ENCODE data around the gene RIMS4.

Gene RIMS4

DNA sequence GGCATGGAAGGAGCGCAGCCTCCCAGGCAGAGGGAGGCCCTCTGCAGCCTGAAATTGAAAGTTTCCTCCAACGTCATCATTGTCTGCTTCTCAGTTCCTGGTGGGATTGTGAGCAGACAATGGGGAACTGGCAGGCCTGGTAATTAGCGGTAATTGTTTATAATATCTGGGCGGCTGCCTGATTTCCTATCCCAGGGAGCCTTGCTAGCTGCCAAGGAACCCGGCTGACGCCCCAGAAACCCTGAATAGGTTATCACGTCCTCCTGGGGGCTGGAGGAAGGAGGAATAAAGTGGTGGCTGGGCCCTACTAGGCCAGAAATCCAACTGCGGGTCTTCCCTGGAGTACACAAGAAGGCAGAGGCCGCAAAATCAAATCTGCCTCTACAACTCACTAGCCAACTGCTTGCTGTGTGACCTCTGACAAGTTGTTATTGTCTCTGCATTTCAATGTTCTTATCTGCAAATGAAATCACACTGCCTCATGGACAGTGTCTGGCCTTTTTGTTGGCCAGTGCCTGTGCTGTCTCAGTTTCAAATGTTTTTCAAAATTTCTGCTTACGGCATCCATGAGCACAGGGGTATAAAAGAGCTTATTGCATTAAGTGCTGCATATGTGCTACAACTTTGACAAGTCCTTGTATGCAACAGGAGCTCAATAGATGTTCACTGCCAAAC is 47.7 kb downstream of the RIMS4 start:
- no peak for DNase-seq (ENCODE audit: low spot score)

DNA sequence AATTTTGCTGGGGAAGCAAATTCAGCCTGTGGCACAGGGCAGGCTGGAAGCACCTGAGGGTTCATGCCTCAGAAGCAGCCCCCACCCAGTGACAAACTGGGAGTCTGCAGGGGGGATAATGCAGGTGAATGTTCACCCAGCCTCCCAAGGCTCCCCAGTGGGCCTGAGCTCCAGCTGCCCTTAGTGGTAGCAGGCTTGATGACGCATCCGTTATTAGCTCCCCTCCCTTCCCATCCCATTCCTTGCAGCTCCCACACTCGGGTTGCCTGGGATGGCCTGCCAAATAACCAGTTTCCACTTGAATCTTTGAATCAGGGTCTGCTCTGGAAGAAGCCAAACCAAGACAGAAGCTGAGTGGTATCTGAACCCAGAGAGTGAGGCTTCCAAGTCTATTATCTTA is 48.9 kb downstream of the RIMS4 start:
- DNase-seq (ENCODE audit: low spot score), result no peak

DNA sequence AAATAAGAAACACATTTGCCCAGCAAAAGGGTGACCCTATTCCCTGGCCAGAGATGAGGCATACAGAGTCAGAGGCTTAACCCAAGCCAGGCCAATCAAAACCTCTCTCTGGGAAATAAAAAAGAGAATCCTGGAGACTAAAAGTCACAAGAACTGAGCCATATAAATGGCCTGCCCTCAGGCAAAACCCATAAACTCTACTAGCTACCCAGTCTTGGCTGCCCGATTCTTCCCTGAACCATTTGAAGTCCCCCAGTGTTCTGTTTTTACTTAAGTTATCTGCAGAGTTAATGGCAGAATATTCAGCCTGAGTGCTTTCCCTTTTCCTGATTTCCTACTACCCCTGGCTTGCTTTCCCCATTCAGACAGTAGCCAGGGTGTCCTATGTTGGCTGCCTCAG is 50.8 kb downstream of the RIMS4 start:
- DNase-seq (ENCODE audit: low spot score), result no peak

DNA sequence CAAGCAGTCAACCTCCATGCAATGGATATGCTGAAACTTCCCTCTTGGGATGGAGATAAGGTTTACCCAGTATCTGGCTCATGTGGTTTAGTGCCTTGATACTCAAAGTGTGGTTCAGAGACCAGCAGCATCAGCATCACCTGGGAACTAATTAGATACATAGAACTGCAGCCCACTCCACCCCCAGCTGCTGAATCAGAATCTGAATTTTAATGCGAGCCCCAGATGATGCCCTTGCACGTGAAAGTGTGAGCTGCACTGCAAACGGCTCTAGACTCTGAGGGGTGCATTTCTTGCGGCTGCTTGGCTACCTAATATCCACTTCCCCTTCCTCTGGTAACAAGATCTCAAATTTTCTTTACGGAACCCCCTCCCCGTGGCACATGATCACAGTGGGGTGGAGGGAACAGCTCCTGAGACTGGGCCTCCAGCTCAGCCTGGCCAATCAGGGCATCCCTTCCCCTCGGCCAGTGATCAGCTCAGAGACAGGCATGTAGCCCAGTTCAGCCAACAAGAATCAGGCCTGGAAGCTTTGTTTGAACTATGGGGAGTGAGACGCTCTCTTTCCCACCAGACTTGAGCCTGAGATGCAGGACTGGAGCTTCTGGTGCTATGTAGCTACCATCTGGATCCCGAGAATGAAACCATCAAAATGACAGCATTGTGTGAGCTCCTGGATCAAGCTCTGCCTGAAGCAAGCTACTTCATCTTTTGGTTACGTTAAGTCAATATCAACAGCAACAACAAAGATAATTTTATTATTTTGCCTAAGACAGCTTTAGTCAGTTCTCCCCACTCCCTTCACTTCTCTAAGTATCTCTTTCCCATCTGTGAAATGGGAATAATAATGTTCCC is 51.9 kb downstream of the RIMS4 start:
- no peak for DNase-seq (ENCODE audit: low spot score)

DNA sequence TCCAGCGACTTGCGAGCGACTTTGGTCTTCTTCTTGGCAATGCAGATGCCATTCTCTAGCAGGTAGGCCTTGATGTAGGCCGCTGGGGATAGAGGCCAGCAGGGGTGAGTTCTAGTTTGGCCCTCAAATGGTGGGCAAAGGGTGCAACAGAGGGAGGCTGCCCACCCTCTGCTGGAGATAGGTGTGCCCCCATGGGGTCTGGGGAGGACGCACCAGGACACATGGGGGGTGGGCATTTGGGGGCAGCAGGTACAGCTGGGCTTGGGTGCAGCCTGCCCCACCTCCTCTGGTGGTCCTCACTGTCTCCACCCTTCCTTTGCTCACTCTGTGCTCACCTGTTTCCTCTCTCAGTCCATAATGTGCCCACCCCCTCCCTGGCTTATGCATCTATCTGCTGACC is 53.4 kb downstream of the RIMS4 start:
- no peak for DNase-seq (ENCODE audit: low spot score)

DNA sequence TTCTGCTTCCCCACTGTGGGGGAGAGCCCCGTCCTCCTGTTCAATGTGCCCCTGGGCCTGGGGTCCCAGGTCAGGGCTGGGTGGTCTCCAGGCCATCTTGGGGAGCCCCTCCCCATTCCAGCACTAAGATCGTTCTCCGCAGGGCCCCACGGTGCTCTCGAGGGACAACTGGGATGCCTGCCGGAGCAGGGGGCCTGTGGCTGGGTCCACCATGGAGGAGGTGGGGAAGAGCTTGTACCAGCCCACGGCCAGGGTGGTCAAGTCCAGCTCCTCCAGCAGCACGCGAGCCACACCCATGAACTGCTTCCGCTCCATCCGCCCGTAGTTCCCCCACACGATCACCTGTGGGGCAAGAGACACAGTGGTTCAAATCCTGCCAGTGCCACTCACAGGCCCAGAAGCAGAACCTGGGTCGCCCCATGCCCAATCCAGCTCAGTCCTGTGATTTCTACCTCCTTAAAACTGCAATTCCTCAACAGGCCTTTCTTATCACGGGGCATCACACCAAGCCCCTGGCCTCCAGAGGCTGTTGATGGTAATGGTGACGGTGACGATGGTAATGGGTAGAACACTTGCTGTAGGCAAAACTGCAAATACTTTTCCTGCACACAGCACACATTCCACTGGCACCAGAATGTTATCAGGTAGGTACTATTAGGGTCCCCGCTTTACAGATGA is 54.2 kb downstream of the RIMS4 start:
- no peak for DNase-seq (ENCODE audit: low spot score)

DNA sequence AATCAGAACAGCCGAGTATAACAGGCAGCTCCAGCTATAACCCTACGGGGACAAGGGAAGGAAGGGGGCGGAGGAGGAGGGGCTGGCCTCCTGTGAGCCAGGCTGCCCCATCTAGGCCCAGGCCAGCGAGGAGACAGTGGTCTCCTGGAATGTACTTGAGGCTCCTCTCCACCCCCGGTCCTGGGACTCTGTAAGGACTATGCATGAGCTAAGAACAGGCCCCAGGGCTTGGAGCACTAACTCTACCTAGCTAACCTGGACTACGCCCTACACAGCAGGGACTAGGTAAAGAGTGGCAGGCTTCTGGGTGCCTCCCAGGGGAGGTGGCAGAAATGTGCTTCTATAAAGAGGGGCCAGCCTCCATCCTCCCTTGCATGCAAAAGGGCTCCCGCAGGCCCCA is 55.8 kb downstream of the RIMS4 start:
- DNase-seq (ENCODE audit: low spot score), result no peak

DNA sequence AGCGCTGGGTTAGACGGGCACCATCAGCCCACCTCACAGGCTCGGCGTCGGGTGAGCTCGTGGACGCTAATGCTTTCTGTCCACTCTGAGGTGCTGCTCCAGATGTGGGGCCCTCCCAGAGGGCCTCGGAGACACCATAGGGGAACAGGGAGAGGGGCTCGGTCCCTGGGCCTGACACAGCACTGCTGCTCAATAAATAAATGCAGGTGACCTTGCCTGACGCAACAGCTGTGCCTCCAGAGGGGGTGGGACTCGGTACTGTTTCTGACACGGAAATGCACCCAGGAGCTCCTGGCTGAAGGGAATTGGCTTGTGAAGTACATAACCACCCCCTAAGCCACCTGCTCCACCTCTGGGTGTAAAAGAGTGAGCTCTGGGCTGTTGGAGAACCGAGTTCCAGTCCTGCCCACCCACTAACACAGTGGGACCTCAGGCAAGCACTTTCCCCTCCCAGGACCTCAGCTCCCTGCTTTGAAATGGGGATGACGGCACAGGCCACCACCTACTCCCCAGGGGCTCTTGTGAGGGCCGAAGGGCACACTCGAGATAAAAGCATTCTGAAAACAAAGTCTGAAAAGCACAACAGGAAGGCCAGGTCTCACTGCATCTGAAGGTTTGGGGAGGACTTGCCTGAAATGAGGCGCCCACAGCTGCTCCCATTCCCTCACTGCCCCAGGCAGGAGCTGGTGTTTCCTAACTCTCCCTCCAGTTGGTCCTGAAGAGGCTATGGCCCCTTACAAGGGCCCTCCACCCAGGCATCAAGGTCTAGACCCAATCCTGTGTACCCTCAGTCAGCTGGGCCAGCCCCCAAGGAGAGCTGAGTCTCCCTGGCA is 58.0 kb downstream of the RIMS4 start:
- DNase-seq (ENCODE audit: low spot score), result no peak

DNA sequence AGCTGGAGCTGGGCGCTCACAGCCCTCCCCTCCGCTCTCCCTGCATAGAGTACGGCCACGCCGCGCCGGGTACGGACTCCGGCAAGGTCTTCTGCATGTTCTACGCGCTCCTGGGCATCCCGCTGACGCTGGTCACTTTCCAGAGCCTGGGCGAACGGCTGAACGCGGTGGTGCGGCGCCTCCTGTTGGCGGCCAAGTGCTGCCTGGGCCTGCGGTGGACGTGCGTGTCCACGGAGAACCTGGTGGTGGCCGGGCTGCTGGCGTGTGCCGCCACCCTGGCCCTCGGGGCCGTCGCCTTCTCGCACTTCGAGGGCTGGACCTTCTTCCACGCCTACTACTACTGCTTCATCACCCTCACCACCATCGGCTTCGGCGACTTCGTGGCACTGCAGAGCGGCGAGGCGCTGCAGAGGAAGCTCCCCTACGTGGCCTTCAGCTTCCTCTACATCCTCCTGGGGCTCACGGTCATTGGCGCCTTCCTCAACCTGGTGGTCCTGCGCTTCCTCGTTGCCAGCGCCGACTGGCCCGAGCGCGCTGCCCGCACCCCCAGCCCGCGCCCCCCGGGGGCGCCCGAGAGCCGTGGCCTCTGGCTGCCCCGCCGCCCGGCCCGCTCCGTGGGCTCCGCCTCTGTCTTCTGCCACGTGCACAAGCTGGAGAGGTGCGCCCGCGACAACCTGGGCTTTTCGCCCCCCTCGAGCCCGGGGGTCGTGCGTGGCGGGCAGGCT is 60.1 kb downstream of the RIMS4 start:
- DNase-seq (ENCODE audit: low spot score), result no peak

DNA sequence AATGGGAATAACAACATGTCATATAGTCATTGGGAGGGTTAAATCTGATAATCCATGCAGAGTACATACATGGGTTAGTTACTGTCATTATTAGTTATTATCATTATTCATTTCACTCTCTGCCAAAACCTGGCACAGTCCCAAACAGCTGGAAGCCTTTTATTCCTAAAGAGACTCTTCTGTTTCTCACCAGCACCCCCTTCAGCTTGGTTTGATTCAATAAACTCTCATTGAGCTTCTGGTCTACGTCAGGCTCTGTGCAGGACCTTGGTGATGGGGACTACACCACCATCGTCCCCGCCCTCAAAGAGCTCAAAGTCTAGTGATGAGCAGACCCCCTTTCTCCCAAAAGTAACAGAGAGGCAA is 62.4 kb downstream of the RIMS4 start:
- no peak for DNase-seq (ENCODE audit: low spot score)

DNA sequence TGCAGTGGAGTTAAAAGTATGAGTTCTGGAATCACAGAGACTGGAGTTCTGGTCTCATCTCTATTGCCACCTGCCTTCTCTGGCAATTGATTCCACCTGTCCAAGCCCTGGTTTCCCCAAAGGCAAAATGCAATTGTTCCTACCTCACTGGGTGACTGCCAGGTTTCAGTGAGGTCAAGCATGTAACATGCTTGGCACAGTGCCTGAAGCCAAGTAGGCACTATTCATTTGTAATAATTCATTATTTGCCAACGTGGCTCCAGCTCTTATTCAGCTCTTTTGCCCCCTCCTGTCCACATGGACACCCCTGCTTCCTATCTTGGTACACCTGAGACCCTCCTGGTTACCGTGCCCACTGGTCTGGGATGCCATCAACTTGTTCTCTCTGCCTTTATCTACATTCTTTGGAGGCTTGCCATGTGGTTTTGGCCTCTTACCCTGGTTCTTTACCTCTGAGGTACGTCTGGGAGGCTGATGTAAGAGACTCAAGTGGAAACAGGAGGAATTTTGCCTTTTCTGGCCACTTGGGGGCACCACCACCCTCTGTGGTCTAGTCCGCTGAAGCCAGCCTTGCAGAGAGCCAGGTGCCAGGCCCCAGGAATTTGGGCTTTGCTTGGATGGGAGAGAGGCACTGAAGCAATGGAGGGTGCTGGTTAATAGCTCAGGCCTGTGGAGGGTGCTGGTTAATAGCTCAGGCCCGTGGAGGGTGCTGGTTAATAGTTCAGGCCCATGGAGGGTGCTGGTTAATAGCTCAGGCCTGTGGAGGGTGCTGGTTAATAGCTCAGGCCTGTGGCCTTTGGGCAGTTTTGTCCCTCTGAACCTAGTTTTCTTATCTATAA is 63.0 kb downstream of the RIMS4 start:
- DNase-seq (ENCODE audit: low spot score), result peak; percentile 80

DNA sequence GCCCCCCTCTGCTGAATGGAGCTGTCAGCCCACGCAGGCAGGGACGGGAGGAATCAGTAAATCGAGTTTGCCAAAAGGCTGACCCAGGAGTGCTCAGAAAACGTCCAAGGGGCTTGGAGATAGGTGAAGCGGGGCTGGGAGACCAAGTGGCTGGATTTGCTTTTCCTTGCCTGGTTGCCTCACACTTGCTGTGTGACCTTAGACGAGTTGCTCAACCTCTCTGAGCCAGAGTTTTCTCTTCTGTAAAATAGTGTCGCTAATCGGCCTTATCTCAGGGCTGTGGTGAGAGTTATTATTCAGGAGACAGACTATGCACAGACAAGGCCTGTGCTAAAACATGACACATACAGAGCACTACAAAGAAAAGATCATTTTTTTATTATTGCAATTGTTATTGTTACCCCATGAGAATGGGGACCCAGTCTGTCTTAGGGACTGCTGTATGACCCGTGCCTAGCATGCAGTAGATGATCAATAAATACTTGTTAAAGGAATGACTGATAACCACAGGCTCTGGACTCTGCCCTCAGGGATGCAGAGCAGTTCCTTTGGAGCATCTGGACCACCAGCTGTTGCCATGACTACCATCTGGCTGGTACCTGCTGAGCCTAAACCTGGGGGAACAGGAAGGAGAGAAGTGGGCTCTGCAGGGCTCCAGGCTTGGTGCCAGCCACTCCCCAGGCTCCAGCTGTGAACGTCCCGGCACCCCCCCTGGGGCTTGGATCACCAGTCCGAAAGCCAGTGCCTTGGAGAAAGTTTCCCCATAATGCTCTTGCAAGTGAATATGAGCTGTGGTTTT is 63.8 kb downstream of the RIMS4 start:
- no peak for DNase-seq (ENCODE audit: low spot score)

DNA sequence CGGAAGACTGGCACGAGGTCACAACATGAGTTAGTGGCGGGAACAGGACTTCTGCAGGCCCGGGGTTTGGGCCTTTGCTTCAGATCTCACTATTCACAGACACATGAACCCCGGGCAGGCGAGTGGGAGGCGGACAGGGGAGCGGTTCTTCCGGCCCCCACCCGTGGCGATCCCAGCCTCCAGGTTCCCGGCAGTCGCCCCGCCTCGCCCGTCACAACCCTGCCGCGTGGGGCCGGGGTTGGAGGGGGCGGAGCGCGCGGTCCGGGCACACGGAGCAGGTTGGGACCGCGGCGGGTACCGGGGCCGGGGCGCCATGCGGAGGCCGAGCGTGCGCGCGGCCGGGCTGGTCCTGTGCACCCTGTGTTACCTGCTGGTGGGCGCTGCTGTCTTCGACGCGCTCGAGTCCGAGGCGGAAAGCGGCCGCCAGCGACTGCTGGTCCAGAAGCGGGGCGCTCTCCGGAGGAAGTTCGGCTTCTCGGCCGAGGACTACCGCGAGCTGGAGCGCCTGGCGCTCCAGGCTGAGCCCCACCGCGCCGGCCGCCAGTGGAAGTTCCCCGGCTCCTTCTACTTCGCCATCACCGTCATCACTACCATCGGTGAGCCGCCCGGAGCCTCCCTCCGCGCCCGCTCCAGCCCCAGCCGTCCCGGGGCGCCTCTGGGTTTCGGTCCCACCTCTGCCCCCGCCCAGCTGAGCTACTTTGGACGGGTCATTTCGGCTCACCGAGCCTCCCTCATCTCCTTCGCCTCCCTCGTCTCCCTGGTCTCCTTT is 64.6 kb downstream of the RIMS4 start, which contains the start of gene KCNK15:
Gene KCNK15 (plus strand): TSS at position 268 of the 769 bp plus-strand sequence. CDS start 46 bp downstream, at position 314.
- DNase-seq (ENCODE audit: low spot score), result no peak

DNA sequence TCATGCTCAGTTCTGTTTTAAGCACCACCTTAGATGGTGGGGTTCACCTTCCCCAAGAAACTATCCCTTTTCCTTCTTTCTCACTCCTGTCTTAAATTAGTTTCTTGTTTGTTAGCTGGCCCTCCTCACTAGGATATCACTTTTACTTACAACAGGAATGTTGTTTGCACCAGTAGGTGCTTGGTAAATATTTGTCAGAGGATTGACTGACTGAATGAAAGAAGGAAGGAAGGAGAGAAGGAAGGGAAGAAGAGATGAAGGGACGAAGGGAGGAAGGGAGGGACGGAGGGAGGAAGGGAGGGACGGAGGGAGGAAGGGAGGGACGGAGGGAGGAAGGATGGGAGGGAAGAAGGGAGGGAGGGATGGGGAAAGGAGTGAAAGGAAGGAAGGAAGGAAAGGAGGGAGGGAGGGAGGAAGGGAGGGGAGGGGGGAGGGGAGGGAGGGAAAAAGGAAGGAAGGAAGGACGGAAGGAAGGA is 65.2 kb downstream of the RIMS4 start:
- DNase-seq (ENCODE audit: low spot score), result no peak

DNA sequence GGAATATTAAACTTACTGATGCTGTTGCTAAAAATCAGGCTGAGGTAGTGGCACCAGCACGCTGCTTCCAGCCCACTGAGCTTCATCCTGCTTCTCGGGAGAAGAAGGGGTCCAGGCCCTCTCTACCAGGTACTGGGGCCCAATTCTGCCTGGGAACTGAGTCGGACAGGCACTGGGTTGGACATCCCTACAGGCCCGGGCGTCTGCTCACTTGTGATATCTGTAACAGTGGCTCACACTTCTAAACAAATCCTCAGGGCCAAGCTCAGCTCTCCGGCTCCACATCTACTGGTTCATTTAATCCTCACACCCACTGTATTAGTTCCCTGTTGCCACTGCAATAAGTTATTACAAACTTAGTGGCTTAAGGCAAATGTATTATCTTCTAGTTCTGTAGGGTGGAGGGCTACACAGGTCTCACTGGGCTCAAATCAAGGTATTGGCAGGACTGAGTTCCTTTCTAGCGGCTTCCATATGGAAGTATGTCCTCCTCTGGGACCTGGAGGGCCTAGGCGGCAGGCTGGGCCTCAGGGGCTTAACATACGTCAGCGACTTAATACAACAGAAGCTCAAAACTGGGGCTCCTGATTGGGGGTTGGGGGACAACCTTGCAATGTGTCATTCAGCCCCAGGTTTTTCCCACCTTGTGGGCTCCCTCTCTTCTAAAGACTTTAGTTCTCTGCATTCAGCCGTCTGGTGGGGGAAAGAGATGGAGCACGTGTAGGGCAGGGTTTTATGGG is 66.3 kb downstream of the RIMS4 start:
- DNase-seq (ENCODE audit: low spot score), result no peak

DNA sequence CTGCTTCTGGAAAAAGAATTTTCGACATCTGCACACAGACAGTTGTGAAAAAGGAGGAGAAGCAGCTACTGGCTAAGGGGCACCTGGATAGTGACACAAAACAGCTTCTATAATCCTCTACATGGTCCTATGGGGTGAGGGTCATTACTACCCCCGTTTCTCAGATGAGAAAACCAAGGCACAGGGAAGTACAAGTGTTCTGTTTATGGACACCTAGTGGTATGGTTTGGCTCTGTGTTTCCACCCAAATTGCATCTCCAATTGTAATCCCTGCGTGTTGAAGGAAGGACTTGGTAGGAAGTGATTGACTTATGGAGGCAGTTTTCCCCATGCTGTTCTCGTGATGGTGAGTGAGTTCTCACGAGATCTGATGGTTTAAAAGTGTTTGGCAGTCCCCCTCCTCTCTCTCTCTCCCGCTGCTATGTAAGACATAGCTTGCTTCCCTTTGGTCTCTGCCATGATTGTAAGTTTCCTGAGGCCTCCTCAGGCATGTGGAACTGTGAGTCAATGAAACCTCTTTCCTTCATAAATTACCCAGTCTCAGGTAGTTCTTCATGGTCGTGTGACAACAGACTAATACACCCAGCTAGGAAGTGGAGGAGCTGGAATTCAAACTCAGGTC is 67.2 kb downstream of the RIMS4 start:
- DNase-seq (ENCODE audit: low spot score), result no peak

DNA sequence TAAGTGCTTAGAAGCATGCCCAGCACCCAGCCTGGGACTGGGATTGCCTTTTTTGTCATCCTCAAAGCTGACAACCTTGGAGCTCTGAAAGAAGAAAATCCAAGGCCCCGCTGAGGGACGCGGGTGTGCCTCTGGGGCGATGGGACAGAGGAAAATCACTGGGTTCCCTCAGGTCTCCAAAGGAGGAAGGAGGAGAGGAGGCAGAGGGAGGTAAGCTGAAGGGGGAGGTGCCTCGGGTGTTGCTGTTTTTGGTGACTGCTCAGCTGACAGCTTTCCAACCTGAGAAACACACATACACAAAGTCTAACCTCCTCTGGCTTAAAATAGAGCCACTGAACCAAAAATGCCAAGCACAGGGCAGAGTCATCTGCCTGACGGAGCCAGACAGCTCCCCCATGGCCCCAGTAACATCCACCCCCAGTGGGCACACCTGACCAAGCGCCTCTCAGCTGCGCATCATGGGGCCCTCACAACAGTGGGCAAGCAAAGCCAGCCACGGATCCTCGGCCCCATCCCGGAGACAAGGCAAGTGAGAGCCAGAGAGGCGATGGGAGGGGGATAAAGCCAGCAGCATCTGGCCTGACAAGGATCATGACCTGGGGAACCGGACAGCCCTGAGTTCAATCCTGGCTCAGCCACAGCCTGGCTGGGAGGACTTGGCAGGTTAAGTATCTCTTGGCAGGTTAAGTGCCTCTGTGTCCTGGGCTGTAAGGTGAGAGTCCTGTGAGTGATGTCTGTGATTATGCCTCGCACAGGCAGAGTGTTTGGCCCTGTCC is 67.9 kb downstream of the RIMS4 start:
- DNase-seq (ENCODE audit: low spot score), result no peak
